ENCODE measurements around the gene BYSL. TPM values are rescaled to one million over a fixed set of nuclear protein-coding genes. Genes with fewer than 3 reads are reported as not detected.
A peak's percentile ranks its signal among the peaks of the same experiment; 100 is the strongest.

Gene BYSL
- polyA plus RNA-seq, 1 of the 3 experiments (the other 2 are of a cell fraction) = 56.0 TPM

DNA sequence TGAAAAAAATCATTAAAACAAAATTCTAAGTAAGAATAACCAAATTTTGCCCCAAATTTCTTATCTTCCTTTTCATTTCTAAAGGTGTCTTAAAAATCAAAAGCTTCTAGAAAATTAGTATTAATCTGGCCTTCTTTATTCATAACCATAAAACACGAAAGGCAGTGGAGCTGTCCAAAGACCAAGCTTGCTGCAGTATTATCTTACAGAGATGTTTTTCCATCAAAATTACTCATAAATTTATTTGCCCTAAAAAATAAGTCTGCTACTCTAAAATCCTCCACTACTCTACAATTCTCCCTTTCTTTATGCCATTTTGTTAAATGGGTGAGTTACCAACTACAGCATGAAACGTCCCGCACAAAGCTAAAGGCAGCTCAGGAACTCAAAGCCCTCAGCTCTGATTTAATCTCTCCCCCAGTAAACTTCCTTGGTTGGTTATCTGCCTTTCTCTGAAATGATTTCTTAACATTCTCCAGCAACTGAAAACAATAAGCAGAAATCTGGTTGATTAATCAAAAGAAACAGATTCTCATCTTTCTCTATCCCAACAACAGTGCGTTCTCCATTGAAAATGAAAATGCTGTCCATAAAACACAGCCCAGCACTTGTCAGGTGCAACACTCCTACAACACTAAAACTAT, 28.3 kb upstream of the BYSL start:
- CTCF ChIA-PET = interaction anchor here (1.4 to 2.3 kb wide), 2 partner anchors 15 to 28 kb away, joined by 4 to 6 read pairs; partner anchors contain the start of genes BYSL and MED20
- Histone ChIP-seq H3K36me3 (replicated peaks in 1 of 2; ENCODE audit: control insufficient read depth in 1 of 2, insufficient read depth in 2 of 2, low read length in 1 of 2) (peaks cover 0 to 2% of the 10 kb centered on the region in 2 experiments), H3K4me2 (no peak overlapping the region), H3K9ac (no peak overlapping the region), H3K9me2 (no peaks in the 10 kb centered on the region), H4K20me1 (ENCODE audit: insufficient read depth) (no peaks in the 10 kb centered on the region), H3K27me3 (ENCODE audit: insufficient read depth) (no peaks in the 10 kb centered on the region), H3K4me1 (ENCODE audit: control insufficient read depth in 1 of 2, insufficient read depth in 2 of 2, low read depth in 1 of 2, low read length in 1 of 2) (peaks cover 5 to 12% of the 10 kb centered on the region in 2 experiments; a peak in 2 of 4 replicates), H3F3A (replicated peaks; ENCODE audit: insufficient read depth) (peaks cover 8% of the 10 kb centered on the region), H3K9me3 (no peaks in the 10 kb centered on the region), H2AFZ (ENCODE audit: low read depth) (no peak overlapping the region), H3K79me2 (ENCODE audit: insufficient read depth) (0 out of 2 replicates have a peak, but pooled peaks cover 3% of the 10 kb centered on the region), H3K27ac (ENCODE audit: low read depth in 2 of 2, low read length in 1 of 2) (no peak overlapping the region), H3K4me3 (ENCODE audit: low read depth in 2 of 2, low read length in 1 of 2) (no peak overlapping the region)
- no peak for TF ChIP-seq RCOR1 (IDR thresholded peaks at IDR 0.05; ENCODE audit: low read length)
- TF ChIP-seq TAF1 (IDR thresholded peaks at IDR 0.05; ENCODE audit: borderline replicate concordance, low read depth, low read length) = no peak
- TF ChIP-seq, protein P1, sequence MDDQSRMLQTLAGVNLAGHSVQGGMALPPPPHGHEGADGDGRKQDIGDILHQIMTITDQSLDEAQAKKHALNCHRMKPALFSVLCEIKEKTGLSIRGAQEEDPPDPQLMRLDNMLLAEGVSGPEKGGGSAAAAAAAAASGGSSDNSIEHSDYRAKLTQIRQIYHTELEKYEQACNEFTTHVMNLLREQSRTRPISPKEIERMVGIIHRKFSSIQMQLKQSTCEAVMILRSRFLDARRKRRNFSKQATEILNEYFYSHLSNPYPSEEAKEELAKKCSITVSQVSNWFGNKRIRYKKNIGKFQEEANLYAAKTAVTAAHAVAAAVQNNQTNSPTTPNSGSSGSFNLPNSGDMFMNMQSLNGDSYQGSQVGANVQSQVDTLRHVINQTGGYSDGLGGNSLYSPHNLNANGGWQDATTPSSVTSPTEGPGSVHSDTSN (IDR thresholded peaks at IDR 0.05) = no peak
- TF ChIP-seq NFIC (IDR thresholded peaks at IDR 0.05; ENCODE audit: borderline replicate concordance) = no peak
- no peak for TF ChIP-seq RFX5 (IDR thresholded peaks at IDR 0.05; ENCODE audit: low read length)
- TF ChIP-seq FOXJ3 (CRISPR knock-in tag; IDR thresholded peaks at IDR 0.05) = no peak
- TF ChIP-seq MEF2A (IDR thresholded peaks at IDR 0.05; ENCODE audit: borderline replicate concordance, low read depth) = no peak
- no peak for TF ChIP-seq EP300 (IDR thresholded peaks at IDR 0.05; ENCODE audit: borderline replicate concordance in 1 of 2, low read depth in 1 of 2, low read length in 1 of 2)
- DNase-seq = no peak
- 89% methylated on average over 4 of the region's 4 CpGs for WGBS (ENCODE audit: low lambda C conversion rate)
- POLR2A ChIA-PET = no interaction called here

DNA sequence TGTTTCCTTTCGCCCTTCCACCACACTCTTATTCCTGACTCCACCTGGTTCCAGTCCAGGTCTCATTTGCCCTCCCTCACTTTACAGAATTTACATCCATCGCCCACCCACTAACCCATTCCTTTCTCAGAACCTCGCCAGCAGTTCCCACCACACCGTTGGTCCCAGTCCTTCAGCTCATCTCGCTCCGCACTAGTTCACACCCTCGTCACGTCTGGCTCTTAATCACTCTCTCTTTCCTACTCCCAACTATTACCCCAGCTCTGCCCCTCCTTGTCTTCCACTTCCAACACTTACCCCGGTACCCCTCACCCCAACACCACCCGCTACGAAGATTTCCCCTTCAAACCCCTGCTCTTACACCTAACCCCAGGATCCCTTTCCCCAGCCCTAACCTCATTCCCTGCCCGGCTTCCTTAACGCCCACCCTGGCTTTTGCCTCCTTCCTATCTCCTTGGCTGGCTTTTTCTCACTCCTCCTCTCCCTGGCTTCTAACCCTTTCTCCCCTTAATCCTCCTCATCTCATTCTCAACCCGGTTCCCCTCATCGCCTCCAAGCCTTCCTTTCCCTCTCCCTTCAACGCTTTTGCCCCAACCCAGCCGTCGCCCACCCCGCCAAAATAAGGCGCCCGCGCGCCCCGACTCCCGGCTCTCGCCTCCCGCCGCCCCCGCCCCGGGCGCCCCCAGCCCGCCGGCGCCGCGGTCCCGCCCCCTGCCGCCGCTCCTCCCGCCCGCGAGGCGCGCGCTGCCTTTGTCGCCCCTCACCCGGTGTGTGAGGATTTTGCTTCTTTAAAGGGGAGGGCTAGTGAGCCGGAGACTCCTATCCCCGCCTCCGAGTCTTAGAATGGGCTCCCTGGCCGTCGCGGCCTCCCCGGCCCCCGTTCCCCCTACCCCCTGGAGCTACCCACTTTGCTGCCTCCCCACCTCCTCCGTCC, 26.7 kb upstream of the BYSL start:
- Histone ChIP-seq H2AFZ (ENCODE audit: low read depth) (peak overlapping the region; percentile 82), H3K79me2 (ENCODE audit: insufficient read depth) (peaks cover 3% of the 10 kb centered on the region; the same call in 1 of the 2 replicates), H3K9ac (peak overlapping the region; percentile 77; the same call in 1 of the 2 replicates), H3K9me3 (no peaks in the 10 kb centered on the region), H3K9me2 (no peaks in the 10 kb centered on the region), H3F3A (replicated peaks; ENCODE audit: insufficient read depth) (peaks cover 8% of the 10 kb centered on the region), H3K36me3 (replicated peaks in 1 of 2; ENCODE audit: control insufficient read depth in 1 of 2, insufficient read depth in 2 of 2, low read length in 1 of 2) (peaks cover 0 to 2% of the 10 kb centered on the region in 2 experiments), H3K4me3 (ENCODE audit: low read depth in 2 of 2, low read length in 1 of 2) (peak overlapping the region; percentile 83 to 94), H3K27ac (ENCODE audit: low read depth in 2 of 2, low read length in 1 of 2) (no peak overlapping the region; a peak in 1 of 4 replicates), H3K4me2 (peak overlapping the region; percentile 88), H3K27me3 (ENCODE audit: insufficient read depth) (no peaks in the 10 kb centered on the region), H4K20me1 (ENCODE audit: insufficient read depth) (no peaks in the 10 kb centered on the region), H3K4me1 (ENCODE audit: control insufficient read depth in 1 of 2, insufficient read depth in 2 of 2, low read depth in 1 of 2, low read length in 1 of 2) (peaks cover 5 to 12% of the 10 kb centered on the region in 2 experiments; a peak in 2 of 4 replicates)
- no peak for DNase-seq
- ChIA-PET CTCF (interaction anchor here (1.1 to 1.9 kb wide), 2 partner anchors 27 to 108 kb away, joined by 3 to 13 read pairs; partner anchors contain the start of genes BYSL and MED20), POLR2A (interaction anchor here (0.7 kb wide), 1 partner anchor 26 kb away, joined by 3 read pairs; the partner anchor contains the start of genes BYSL and MED20)
- 4% methylated on average over 42 of the region's 56 CpGs for WGBS (ENCODE audit: low lambda C conversion rate)
- TF ChIP-seq, protein P2, sequence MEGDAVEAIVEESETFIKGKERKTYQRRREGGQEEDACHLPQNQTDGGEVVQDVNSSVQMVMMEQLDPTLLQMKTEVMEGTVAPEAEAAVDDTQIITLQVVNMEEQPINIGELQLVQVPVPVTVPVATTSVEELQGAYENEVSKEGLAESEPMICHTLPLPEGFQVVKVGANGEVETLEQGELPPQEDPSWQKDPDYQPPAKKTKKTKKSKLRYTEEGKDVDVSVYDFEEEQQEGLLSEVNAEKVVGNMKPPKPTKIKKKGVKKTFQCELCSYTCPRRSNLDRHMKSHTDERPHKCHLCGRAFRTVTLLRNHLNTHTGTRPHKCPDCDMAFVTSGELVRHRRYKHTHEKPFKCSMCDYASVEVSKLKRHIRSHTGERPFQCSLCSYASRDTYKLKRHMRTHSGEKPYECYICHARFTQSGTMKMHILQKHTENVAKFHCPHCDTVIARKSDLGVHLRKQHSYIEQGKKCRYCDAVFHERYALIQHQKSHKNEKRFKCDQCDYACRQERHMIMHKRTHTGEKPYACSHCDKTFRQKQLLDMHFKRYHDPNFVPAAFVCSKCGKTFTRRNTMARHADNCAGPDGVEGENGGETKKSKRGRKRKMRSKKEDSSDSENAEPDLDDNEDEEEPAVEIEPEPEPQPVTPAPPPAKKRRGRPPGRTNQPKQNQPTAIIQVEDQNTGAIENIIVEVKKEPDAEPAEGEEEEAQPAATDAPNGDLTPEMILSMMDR (IDR thresholded peaks at IDR 0.05) = no peak
- TF ChIP-seq EZH2phosphoT487 (IDR thresholded peaks at IDR 0.05; ENCODE audit: borderline replicate concordance, low read depth) (no peak), EP300 (IDR thresholded peaks at IDR 0.05; ENCODE audit: borderline replicate concordance in 1 of 2, low read depth in 1 of 2, low read length in 1 of 2) (no peak), RFX5 (IDR thresholded peaks at IDR 0.05; ENCODE audit: low read length) (no peak), NRF1 (IDR thresholded peaks at IDR 0.05; ENCODE audit: low read depth, low read length) (no peak), TAF1 (IDR thresholded peaks at IDR 0.05; ENCODE audit: borderline replicate concordance, low read depth, low read length) (no peak)
- TF ChIP-seq, protein P3, sequence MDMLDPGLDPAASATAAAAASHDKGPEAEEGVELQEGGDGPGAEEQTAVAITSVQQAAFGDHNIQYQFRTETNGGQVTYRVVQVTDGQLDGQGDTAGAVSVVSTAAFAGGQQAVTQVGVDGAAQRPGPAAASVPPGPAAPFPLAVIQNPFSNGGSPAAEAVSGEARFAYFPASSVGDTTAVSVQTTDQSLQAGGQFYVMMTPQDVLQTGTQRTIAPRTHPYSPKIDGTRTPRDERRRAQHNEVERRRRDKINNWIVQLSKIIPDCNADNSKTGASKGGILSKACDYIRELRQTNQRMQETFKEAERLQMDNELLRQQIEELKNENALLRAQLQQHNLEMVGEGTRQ (IDR thresholded peaks at IDR 0.05; ENCODE audit: borderline replicate concordance, low read depth, low read length) = no peak
- TF ChIP-seq, protein P4, sequence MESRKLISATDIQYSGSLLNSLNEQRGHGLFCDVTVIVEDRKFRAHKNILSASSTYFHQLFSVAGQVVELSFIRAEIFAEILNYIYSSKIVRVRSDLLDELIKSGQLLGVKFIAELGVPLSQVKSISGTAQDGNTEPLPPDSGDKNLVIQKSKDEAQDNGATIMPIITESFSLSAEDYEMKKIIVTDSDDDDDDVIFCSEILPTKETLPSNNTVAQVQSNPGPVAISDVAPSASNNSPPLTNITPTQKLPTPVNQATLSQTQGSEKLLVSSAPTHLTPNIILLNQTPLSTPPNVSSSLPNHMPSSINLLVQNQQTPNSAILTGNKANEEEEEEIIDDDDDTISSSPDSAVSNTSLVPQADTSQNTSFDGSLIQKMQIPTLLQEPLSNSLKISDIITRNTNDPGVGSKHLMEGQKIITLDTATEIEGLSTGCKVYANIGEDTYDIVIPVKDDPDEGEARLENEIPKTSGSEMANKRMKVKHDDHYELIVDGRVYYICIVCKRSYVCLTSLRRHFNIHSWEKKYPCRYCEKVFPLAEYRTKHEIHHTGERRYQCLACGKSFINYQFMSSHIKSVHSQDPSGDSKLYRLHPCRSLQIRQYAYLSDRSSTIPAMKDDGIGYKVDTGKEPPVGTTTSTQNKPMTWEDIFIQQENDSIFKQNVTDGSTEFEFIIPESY (IDR thresholded peaks at IDR 0.05; ENCODE audit: borderline replicate concordance, low read depth) = no peak
- TF ChIP-seq, protein P5, sequence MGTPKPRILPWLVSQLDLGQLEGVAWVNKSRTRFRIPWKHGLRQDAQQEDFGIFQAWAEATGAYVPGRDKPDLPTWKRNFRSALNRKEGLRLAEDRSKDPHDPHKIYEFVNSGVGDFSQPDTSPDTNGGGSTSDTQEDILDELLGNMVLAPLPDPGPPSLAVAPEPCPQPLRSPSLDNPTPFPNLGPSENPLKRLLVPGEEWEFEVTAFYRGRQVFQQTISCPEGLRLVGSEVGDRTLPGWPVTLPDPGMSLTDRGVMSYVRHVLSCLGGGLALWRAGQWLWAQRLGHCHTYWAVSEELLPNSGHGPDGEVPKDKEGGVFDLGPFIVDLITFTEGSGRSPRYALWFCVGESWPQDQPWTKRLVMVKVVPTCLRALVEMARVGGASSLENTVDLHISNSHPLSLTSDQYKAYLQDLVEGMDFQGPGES (IDR thresholded peaks at IDR 0.05; ENCODE audit: low read depth, low read length) = no peak

All from SK-N-SH (cell line).